HG03558 (cell line): Measurements from ENCODE around the gene SPTLC3.

Source experiments
- ATAC-seq: cut with Tn5 transposase; IDR thresholded peaks from one replicate; pipeline ENCODE4 v1.9.1; 2021; ENCODE audit warnings: moderate number of reproducible peaks; ENCODE audit not compliant: unreplicated experiment; ENCODE audit errors: extremely low read depth

SPTLC3 gene

DNA sequence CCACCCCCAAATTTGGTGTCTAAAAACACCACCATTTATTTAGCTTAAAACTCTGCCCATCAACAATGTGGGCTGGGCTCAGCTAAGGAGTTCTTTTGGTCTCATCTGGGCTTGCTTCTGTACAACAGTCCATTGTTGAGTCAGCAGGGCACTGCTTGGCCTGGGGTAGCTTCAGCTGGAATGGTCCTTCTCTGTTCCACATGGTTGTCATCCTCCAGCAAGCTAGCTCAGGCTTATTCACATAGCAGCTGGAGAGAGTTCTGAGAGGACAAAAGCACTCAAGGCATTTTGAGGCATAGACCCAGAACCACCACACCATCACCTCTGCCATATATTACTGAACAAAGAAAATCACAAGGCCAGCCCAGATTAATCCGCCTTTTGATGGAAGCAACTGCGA is 116.7 kb downstream of the SPTLC3 start:
- ATAC-seq: no peak

DNA sequence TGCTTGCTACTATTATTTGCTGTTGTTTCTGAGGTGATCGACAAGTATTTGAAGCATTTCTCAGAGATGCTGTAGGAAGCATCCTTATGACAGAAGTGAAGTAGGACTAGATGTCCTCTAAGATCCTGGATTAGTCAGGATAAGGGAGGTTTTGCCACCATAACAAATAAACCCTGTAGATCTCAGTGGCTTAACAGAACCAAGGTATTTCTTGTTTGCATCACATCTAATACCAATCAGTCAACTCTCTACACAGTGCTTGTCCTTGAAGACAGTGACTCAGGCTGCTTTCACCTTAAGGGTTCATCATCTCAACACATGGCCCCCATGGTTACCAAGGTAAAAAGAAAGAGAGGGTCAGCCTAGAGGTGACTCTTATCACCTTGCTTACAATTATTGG is 119.4 kb downstream of the SPTLC3 start:
- ATAC-seq: no peak

DNA sequence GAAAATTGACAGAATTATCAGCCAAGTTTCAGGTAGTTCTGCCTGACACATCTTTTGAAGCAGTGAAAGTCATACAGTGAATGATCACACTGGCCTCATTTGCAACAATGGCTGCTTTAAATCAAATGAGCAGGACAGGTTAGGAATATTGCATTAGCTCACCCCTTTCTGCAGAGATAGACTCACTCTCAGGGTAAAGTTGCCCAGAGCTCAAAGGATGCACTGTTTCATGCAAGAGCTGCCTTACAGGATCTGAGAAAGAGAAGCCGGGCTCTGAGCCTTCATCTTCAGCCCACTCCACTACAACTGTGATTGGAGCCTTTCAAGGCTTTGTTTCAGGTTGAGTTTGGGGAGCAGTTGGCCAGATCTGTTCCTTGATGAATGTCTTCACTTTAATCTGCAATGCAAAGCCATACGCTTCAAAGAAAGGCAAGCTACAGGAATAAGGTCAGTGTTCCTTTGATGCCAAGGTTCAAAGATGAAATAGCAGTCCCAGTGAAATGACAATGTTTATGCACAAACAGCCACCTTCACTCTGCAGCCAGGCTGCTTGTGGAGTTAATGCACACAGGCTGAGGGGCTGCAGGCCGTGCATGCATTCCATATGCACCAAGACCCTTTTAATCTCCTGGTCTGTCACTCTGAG is 121.4 kb downstream of the SPTLC3 start:
- ATAC-seq: no peak

DNA sequence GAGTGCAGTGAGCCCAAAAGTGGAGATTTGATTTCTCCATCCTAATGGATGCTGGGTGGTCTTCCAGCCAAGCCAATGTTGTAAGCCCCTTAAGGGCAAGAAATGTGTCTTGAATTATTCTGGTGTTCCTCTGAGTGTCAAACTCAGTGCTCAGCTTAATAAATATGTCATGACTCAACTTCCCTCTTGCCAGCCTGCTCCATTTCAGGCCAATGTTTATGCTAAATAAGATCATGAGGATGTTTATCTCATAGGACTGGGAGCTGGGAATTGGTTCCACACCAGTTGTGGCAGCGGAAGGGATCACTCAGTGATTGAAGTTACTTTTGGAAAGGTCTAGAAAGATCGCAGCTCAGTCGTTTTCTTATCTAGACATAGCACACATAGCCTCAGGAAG is 121.9 kb downstream of the SPTLC3 start:
- ATAC-seq: no peak

DNA sequence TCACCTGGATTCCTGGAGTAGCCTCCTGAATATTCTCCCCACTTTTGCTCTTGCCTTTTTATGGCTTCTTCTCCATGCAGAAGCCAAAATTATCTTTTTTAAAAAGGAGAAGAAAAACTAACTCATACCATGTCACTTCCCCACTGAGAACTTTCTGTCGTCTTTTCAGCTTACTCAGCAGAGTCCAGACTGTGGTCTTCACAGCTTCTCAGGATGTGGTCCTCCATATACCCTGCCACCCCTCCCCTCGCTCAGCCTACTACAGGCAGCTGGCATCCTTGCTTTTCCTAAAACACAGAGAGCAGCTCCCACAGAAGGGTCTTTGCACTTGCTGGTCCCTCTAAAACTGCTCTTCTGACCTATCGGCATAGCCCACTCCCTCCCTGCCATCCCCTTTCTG is 122.9 kb downstream of the SPTLC3 start:
- no peak for ATAC-seq

DNA sequence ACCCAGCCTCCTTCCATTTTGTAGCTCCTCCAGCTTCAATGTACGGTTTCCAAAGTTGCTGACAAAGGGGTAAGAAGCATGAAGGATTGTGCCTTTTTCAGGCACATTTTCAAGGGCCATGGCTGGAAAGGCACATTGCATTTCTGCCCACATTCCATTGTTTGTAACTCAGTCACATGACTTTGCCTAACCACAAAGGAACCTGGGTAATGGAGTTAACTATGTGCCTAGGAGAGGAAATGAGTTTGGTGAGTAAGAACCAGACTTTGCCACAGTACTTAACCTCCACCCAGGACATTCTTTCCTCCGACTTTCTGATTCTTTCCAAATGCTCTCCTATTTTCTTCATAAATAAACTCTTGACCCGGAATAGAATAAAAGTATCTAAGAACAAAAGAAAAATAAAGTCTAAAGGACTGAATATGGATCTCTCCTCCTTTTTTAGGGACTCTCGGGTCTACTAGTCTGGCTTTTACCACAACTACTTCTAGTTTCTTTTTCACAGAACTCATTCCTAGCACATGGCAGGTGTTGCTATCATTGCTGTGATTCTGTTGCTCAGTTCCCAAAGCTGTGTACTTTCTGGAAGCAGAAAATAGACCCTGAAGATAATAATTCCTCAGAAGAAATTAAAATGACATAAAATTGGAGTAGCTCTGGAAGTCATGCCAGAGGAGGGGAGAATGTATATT is 130.8 kb downstream of the SPTLC3 start:
- ATAC-seq: no peak

DNA sequence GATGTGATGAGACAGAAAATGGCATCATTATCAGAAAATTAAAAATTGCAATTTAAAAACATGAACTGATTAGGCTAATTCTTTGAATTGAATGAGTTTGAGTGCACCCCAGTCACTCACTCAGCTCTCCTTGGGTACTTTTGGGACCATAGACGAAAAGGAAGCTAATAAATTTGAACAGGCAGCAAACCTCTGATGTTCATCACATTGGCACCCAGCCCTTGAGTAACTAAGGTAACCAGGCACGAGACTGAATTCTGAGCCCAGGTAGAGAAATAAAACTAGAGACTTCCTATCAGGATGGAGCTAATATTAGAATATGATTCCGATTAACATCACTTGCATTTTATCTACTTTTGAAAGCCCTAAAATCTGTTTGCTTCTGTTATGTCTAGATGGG is 131.4 kb downstream of the SPTLC3 start:
- no peak for ATAC-seq

DNA sequence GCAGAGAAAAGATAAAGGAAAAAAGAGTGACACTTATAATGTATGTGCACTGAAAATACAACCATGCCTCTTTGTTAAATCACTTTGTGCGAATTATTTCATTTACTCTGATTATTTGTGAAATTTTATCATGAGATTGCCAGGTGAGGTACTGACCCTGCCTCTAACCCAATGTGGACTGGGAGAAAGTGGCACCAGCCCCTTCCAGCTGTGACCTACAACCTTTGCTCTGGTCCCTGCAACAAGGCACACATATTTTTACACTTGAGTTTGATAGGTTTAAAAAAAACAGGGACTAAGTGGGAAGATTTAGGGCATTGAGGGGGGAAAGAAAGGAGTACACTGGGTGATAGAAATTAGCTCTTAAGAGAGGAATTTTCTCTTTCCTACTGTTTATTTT is 132.0 kb downstream of the SPTLC3 start:
- ATAC-seq: no peak

DNA sequence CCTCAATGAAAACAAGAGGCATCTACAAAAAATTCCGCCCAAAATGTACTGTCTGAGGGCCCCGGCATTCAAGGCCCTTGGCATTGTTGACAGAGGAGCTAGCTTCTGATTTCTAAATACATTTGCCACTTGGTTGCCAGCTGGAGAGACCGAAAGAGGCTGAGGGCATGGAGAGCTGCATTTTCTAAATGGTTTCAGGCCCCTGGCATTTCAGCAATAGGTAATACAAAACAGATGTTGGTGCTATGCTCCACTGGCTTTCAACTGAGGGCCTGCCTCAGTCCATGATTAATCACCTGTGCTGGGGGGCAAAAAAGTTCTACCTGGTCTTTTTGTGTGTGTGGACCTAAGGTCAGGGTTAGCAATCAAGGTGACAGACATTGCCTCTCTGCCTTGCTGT is 132.8 kb downstream of the SPTLC3 start:
- no peak for ATAC-seq

DNA sequence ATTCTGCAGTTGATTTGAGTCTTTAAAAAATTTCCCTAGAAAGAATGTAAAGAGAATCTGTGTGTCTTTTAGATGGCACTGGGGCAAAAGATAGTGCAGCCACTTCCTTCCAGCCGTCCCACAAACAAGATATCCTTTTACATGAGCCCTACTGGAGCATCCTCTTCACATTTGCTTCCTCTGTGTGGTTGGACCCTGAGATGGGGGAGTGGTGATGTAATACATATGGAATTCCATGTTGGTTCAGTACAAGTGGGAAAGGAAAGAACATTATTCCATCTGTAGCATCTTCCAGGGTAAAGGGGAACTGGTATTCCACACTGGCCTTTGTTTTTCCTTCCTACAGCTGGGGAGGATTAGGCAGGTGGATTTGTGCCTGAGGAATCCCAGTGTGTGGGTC is 133.4 kb downstream of the SPTLC3 start:
- no peak for ATAC-seq

DNA sequence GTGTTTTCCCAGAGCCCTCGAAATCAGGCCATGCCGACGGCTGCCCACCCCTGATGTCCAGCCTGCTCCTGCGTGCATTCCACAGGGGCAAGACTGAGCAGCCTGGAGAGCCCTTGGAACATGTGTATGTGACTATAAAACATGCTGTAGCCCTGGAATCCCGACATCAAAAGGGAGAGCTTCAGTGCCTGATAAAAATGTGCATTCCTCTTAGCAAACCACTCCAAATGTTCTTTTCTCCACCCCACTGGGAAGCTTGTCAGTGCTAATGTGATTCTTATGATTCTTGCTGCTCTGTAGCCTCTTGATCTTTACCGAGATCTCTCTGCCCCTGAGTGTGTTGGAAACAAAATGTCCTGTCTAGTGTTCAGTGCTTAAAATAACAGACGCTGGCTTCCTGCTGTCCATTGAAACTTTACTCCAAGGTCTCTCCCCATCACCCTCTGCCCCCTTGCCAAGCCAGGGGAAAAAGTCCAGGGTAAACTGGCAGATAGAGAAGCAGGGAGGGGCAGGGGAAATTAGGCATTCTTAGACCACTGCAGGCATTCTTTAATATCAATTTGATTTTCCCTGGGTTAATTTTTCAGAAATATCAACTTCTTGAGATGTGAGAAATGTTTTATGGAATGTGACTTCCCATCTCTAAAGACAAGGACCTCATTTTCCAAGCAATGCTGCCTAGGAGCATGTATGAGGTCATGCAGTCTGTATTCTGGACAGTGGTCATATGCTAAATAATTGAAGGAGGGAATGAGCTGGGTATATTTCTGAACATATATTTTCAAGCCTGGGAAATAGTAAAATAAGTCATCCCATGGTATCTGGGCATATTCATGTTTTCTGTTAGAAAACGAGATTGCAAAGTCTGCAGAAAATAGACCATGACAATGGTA is 138.5 kb downstream of the SPTLC3 start:
- ATAC-seq: no peak

DNA sequence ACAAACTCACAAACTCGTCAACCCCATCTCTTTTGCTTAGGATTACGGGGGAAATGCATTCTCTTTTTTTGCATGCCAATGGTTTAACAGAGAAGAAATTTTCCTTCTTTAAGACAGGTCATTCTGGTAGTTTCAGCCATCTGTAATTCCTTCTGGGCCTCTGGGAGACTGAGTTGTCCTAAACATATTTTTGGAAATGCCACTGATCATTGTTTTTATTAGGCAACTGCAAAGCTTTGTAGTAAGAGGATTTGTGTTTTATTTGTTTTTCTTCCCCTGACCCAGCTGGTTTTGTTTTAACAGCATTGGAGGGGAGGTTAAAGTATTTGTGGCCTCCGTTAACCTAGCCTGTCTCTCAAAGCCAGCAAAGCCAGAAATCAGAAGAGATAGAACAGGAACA is 139.2 kb downstream of the SPTLC3 start:
- ATAC-seq: no peak

DNA sequence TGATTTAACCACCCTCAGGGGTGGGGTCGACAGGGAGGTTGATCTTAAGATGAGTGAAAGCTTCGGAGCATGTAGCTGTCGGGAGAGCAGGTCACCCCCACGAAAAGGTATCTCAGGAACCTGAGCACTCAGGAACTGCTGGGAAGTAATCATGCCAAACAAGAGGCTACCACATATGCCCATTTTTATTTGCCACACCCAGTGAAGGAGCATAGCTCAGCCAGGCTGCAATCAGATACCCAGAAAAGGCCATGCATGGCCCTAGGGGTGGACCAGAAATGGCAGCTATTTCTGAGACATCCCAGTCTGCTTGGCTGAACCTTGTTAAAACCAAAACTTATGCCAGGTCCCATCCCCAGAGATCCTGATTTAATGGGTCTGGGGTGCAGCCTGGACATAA is 139.6 kb downstream of the SPTLC3 start:
- ATAC-seq: no peak

DNA sequence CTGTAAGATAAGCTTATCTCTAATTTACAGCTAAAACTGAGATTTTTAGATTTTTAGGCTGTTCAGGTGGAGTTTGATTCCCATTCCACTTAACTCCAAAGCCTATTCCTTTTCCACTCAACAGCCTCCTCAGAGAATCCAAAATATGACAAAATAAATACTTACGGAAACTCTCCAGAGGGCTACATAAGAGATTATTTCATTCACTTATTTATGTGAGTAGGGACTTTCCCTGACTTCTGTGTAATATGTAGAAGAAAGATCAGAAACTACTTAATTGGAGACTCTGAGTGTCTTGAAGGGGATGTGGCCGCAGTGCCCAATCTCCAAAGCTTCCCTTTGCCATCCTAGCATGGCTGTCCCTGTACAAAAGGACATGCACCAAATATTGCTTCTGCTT is 140.2 kb downstream of the SPTLC3 start:
- no peak for ATAC-seq

DNA sequence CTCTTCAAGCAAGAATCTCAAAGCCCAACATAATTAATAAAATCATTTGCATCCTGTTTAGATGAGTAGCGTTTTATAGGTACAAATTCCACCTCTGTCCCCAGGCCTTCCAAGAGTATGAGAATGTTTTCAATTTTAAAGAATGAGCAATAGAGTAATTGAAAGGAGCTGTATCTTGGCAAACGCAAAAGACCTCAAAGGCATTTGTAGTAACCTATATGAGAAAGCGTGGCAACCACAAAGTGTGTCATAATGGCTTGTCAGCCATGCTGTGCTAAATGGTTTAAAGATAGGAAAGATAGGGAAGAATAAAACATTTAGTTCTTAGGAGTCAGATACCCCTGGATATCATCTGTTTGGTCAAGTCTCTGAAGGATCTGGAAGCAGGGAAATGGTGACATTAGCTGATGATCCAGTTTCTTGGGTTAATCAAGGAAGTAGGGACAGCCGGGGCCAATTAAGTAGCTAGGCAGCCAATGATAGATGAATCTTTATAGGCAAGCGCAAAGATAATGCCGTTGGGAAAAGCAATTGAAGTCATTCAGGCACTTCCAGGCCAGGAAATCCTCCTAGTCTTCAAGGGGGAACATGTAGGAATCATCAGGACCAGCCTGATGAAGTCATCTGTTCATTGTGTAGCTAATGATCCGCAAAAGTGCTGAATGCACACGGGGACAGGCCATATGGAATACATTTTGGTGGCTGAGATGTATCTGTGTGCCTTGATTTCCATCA is 140.8 kb downstream of the SPTLC3 start:
- ATAC-seq: no peak

DNA sequence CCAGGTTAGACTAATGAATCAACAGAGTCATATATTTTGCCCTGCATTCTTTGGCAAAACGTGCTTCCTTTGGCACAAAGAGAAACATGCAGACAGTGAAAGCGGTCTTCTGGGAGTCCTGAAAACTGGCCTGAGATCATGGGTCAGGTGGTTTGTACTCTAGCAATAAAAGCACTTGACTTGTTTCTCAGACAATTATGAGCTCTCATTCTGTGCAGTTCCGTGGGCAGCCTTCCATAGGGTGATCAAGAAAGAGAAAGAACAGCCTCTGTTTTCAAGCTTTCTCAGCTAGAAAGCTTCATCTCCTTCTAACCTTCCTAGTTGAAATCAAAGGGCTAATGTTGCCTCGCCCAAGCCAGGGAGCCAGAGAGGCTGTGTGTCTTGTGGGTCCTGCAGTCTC is 149.6 kb downstream of the SPTLC3 start:
- ATAC-seq: no peak

DNA sequence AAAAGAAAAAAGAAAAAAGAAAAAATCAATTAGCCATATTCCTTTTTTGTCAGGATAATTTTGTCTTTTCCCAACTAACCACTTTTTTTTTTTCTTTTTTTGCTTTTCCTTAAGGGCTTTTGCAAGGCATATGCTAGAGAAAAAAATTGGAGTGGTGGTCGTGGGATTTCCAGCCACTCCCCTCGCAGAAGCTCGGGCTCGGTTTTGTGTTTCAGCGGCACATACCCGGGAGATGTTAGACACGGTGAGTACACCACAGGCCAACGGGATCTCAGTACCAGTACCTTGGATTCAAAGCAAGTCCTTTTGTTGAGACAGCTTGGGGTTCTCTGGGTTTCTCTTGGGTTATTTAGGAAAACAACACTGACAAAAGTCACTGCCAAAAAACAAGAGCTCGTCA is 151.1 kb downstream of the SPTLC3 start:
- ATAC-seq: no peak

DNA sequence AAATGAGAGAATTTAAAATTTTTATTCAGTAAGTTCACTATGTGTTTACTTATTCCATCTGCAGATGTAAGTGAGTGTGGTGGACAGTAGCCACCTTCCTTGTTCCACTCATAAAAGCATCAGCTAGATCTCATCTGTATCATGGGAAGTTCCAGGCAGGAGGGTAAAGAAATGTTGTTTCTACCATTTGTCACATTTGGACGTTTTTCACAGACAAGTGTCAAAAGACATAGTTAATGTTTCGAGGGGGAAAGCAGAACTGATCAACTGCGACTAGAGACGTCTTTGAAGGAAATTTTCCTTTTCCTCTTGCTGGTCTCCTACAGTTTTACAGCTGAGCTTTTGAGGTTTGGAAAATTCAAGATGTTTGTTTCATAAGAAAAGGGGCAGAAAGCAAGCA is 156.4 kb downstream of the SPTLC3 start:
- no peak for ATAC-seq

DNA sequence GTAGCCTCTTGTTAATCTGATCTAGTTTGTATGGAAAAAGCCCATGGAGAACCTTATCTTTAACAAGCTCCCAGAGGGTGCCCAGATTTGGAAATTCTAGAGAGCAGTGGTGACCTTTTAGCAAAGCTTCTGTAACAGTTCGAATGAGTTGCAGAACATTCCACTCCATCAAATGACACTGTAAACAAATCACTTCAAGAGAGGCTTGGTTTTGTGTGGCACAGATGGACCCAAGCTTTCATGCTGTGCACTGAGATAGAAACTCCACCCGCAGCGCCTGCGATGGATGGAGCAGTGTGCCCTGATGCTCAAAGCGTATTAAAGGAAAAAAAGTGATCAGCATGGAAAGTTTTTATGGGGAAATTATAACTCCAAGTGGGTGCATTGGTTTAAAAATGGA is 157.2 kb downstream of the SPTLC3 start:
- no peak for ATAC-seq

DNA sequence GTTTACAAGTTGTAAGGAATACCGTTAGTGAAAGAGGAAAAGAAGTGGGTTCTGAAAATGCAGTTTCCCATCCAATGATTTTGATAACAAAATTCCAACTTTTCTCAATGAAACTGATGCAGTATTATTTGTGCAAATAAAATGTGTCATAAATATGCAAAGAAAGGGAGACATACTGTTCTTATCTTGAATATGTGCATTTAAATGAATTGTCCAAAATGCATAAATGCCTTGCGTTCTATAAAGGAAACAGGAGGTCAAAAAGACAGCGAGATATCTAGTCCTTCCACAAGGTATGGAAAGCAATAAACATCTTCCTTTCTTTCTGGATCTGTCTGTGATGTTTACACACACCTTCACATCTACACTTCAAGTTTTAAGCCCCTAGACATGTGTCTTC is 157.7 kb downstream of the SPTLC3 start:
- ATAC-seq: no peak

DNA sequence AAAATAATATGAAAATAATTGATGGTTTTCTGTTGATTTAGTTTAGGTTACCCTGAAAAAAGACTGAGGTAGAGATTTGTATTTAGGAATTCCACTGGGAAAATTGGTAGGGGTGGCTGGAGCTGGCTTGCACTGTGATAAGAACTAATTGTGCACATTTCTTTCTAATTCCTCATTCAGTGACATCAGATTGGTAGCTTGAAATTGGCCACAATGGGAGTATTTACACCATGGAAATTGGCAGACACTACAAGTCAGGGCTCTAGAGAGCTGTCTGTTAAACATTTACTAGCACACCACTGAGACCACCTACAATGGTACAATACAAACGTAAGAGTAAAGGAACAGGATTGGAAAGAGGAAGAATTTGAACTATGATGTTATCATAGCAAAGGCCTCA is 160.3 kb downstream of the SPTLC3 start:
- no peak for ATAC-seq
